Kidney epithelial cell (primary cell): Measurements from ENCODE around the gene ROR2. TPM values are rescaled to one million over a fixed set of nuclear protein-coding genes. Genes with fewer than 3 reads are reported as not detected.

Source experiments
- DNase-seq: peaks from one replicate; pipeline ENCODE4 v3.0.0-alpha.2; 2010; ENCODE audit warnings: low read depth
- H3K27me3 ChIP-seq: 2 replicates; pipeline ENCODE4 v1.6.0; 2011; ENCODE audit warnings: low read length; ENCODE audit not compliant: control insufficient read depth, insufficient read depth
- H3K36me3 ChIP-seq: 2 replicates; pipeline ENCODE4 v1.5.1; 2011; ENCODE audit warnings: low read length; ENCODE audit not compliant: control insufficient read depth, insufficient read depth
- H3K4me3 ChIP-seq: 2 replicates; pipeline ENCODE4 v1.5.1; 2011; ENCODE audit warnings: low read depth, mild to moderate bottlenecking, control low read depth, low read length
- CTCF ChIP-seq: IDR thresholded peaks from 2 replicates; pipeline ENCODE4 v1.5.1; 2011; ENCODE audit warnings: mild to moderate bottlenecking, moderate library complexity, low read length, control low read depth, inconsistent platforms; ENCODE audit not compliant: insufficient read depth, poor library complexity, severe bottlenecking
- total RNA-seq: library from RNA; depleted of rRNA; stranded (reverse); fragments of >200 nt; gene quantifications from 2 replicates; pipeline ENCODE4 v1.2.3, GENCODE V29; 2015

The ROR2 gene
- total RNA-seq, 1 donor from 2014 or later, result 1.2 TPM

GRCh38 chr9:91924090-91924489, 25.9 kb downstream of the ROR2 start:
- Histone ChIP-seq H3K27me3 (peaks cover 3% of the 10 kb centered on the region), H3K36me3 (no peaks in the 10 kb centered on the region), H3K4me3 (no peak overlapping the region)
- TF ChIP-seq CTCF, result no peak
- no peak for DNase-seq

GRCh38 chr9:91923145-91923544, 26.9 kb downstream of the ROR2 start:
- H3K27me3 ChIP-seq, result peaks cover 3% of the 10 kb centered on the region
- TF ChIP-seq CTCF, result no peak
- no peak overlapping the region for H3K4me3 ChIP-seq
- no peak for DNase-seq
- no peaks in the 10 kb centered on the region for H3K36me3 ChIP-seq

GRCh38 chr9:91921371-91921770, 28.7 kb downstream of the ROR2 start:
- Histone ChIP-seq H3K36me3 (no peaks in the 10 kb centered on the region), H3K4me3 (no peak overlapping the region), H3K27me3 (peaks cover 3% of the 10 kb centered on the region)
- DNase-seq, result no peak
- TF ChIP-seq CTCF, result no peak

- TF ChIP-seq CTCF, result no peak
- Histone ChIP-seq H3K4me3 (no peak overlapping the region), H3K36me3 (no peaks in the 10 kb centered on the region), H3K27me3 (peaks cover 3% of the 10 kb centered on the region)
- DNase-seq, result no peak
Measured at GRCh38 chr9:91920630-91921350, 29.2 kb downstream of the ROR2 start.

- Histone ChIP-seq H3K36me3 (no peaks in the 10 kb centered on the region), H3K27me3 (peaks cover 3% of the 10 kb centered on the region), H3K4me3 (no peak overlapping the region)
- no peak for DNase-seq
- no peak for TF ChIP-seq CTCF
Measured at GRCh38 chr9:91919621-91920020, 30.4 kb downstream of the ROR2 start.

- Histone ChIP-seq H3K4me3 (no peak overlapping the region), H3K36me3 (no peaks in the 10 kb centered on the region), H3K27me3 (no peaks in the 10 kb centered on the region)
- no peak for TF ChIP-seq CTCF
- DNase-seq, result no peak
Measured at GRCh38 chr9:91917436-91917835, 32.6 kb downstream of the ROR2 start.
